Fibroblast of villous mesenchyme (primary cell): Measurements from ENCODE around the gene LRRC7. TPM values are rescaled to one million over a fixed set of nuclear protein-coding genes. Genes with fewer than 3 reads are reported as not detected.

Source experiments
- DNase-seq: peaks from one replicate; pipeline ENCODE4 v3.0.0-alpha.2; 2010; ENCODE audit warnings: low read depth
- H3K4me3 ChIP-seq: 2 replicates; pipeline ENCODE4 v1.5.1; 2011; ENCODE audit warnings: low read depth, mild to moderate bottlenecking, low read length
- CTCF ChIP-seq: IDR thresholded peaks from 2 replicates; pipeline ENCODE4 v1.5.1; 2012; ENCODE audit warnings: low read depth, mild to moderate bottlenecking, low read length; ENCODE audit not compliant: insufficient read depth
- total RNA-seq: library from RNA; depleted of rRNA; stranded (reverse); fragments of >200 nt; gene quantifications from 2 replicates; pipeline ENCODE4 v1.2.3, GENCODE V29; 2012

Gene LRRC7
- total RNA-seq, 1 donor = 0.43 TPM

GRCh38 chr1:69528376-69528775 lies 39.3 kb upstream of the LRRC7 start:
- TF ChIP-seq CTCF = no peak
- DNase-seq = no peak
- no peak overlapping the region for H3K4me3 ChIP-seq

GRCh38 chr1:69533343-69533742 lies 34.4 kb upstream of the LRRC7 start:
- no peak for DNase-seq
- no peak overlapping the region for H3K4me3 ChIP-seq
- no peak for TF ChIP-seq CTCF

GRCh38 chr1:69534829-69535228 lies 32.9 kb upstream of the LRRC7 start:
- no peak for TF ChIP-seq CTCF
- no peak for DNase-seq
- no peak overlapping the region for H3K4me3 ChIP-seq

GRCh38 chr1:69535490-69535889 lies 32.2 kb upstream of the LRRC7 start:
- DNase-seq = no peak
- no peak for TF ChIP-seq CTCF
- no peak overlapping the region for H3K4me3 ChIP-seq

- no peak overlapping the region for H3K4me3 ChIP-seq
- DNase-seq = no peak
- no peak for TF ChIP-seq CTCF
Observed at GRCh38 chr1:69540052-69540451, 27.7 kb upstream of the LRRC7 start.

- no peak for DNase-seq
- no peak overlapping the region for H3K4me3 ChIP-seq
- no peak for TF ChIP-seq CTCF
Observed at GRCh38 chr1:69551476-69552324, 16.0 kb upstream of the LRRC7 start.

GRCh38 chr1:69553726-69554125 lies 14.0 kb upstream of the LRRC7 start:
- TF ChIP-seq CTCF = no peak
- no peak for DNase-seq
- no peak overlapping the region for H3K4me3 ChIP-seq
